NCI-H460 (cell line): ENCODE results near the gene ARHGAP26. TPM values are rescaled to one million over a fixed set of nuclear protein-coding genes. Genes with fewer than 3 reads are reported as not detected.

Experiments used
- DNase-seq: peaks from one replicate; pipeline ENCODE4 v3.0.0-alpha.2; 2016; ENCODE audit warnings: low read depth; ENCODE audit errors: extremely low read depth
- total RNA-seq: library from RNA; depleted of rRNA; stranded (reverse); fragments of >200 nt; shearing (Covaris generic); gene quantifications from 2 replicates; pipeline ENCODE4 v1.2.3, GENCODE V29; 2014

The ARHGAP26 gene
- total RNA-seq, 1 experiment from 2014 or later = 3.9 TPM

DNA sequence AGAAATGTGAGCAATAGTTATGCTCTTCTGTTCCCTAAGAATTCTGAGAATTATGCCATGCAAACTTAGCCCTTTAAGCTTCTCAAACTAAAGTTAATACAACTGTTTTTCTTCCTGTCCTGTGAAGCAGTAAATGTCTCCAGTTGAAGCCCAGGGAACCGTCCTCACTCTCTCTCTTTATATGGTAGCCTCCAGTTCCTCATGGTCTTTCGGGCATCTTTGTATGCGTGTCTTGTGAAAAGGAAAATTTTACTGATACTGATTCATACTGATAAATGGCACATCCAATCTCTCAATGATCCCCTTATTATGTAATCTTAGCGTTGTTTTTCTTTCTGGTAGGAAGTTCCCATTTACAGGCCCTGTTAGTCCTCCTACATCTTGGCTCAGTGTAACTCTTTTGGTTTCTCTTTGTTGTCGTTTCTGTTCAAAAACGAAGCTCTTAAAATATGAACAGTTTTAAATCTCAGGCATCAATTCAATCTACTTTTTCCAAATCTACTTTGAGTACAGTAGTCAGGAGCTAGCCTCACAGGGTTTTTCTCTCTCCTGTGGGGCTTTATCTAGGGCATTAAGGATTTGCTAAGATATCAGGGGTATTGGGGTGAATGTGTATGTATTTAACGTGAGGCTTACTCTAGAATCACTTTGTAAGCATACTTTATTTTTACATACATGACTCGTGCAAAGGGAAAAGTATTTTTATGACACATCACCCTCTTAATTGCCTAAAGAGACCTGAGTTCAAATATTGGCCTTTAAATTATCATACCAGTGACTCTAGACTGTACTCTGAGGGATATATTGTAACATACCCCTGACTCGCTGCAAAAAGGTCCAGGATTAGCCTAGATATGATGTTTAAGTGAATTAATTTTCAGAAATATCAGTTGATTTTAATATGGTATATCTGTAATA is 375.3 kb downstream of the ARHGAP26 start:
- DNase-seq = no peak

DNA sequence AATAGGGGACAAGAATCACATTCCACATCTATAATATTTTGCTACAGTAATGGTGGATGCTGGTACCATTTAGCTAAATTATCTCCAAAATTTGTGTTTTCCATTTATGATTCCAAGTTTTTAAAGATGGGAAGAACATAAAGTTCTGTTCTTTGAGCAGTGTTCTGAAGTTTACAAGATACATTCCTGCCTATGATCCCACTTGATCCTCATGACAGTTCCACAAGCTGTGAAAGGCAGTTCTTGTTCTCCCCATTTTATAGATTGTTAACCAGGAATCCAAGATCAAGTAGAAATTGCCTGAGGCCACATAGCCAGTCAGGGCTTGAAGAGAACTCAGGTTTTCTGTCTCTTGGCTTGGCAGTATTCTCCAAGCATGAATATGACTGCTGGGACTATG is 376.0 kb downstream of the ARHGAP26 start:
- no peak for DNase-seq

- no peak for DNase-seq
Measured at GRCh38 chr5:143147383-143147782, 377.2 kb downstream of the ARHGAP26 start.

DNA sequence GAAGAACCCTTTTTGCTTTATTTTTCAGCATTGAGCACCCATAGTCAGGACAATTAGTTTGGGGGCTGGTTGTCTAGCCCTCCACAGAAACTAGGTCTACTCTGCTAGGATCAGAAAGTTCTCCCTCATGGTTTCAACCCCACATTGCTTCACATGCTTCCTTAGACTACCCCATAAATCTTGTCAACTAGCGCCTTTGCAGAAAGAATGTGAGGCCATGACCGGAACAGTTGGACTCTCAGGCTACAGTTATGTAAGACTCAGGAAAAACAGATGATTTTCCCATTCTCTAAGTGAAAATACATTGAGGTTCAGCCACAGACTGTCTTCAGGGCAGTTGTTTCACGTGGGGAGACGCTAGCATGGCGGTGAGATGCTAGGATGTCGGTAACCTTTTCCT is 377.7 kb downstream of the ARHGAP26 start:
- no peak for DNase-seq

GRCh38 chr5:143148771-143149170 is 378.6 kb downstream of the ARHGAP26 start:
- no peak for DNase-seq

DNA sequence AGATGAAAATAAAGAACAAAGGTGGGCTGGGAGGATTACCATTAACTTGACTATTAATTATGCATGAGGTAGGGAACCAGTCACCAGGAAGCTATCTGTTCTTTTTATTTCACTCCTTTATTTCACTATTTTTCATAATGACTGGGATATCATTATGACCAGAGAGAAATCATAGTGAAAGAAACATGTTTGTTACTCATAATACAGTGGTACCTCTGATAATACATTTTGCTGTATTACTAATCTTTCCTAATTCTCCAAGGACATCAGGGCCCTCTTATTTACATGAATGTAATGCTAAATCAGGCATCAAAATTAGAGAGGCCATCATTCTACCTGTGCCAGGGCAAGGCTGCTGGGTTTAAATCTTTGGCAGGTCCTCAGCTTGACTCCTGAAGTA is 379.6 kb downstream of the ARHGAP26 start:
- no peak for DNase-seq

GRCh38 chr5:143151056-143151700 is 381.0 kb downstream of the ARHGAP26 start:
- DNase-seq = no peak

DNA sequence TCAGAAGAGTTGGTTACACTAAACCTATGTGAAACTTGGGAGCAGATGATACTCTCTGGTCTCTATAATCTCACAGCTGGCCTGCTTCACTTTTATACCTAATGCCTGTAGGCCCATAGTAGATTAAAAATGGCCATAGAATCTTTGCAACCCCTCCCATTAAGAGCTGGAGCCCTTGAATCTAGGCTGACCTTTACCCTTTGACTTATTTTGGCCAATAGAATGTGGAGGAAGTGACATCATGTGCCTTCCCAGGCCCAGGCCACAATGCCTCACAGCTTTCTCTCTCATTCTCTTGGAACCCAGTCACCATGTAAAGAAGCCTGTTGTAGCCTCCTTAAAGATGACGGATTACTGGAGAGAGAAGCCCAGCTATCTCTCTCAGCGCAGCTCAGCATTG is 382.3 kb downstream of the ARHGAP26 start:
- no peak for DNase-seq

- no peak for DNase-seq
Measured at GRCh38 chr5:143153332-143154119, 383.3 kb downstream of the ARHGAP26 start.

- no peak for DNase-seq
Measured at GRCh38 chr5:143154510-143155370, 384.6 kb downstream of the ARHGAP26 start.

DNA sequence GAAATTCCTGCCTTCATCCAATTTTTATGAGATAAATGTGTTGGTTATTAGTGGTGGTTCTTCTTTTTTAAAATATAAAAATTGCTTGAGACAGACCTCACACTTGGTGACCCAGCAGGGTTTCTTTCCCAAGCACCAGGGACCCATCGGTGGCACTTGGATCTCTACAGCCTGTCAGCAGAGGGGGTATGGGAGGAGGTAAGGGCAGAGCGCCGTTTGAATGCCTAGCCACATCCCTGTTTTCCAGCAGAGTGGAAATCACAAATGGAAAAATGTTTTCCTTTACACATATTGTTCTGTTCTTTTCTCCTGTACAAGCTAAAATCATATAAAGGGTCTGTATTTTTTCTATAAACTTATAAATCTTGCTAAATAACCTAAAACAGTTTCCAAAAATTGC is 385.3 kb downstream of the ARHGAP26 start:
- no peak for DNase-seq

DNA sequence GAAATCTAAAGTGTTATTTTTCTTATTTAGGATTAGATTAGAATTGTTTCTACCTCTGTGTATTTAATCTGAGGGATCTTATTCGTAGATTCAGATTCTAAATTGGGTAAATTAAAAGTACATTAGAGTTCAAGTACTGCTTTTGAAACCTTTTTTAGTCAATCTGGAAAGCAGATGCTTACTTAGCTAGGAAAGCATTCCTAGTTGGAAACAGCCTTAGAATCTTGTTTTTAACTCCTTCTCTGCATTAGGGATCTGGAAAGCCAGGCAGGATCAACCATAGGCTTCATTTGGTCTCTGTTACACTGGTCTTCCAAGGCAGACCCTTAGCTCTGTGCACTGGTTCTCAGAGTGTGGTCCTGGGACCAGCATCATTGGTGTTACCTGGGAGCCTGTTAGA is 385.9 kb downstream of the ARHGAP26 start:
- DNase-seq = no peak

DNA sequence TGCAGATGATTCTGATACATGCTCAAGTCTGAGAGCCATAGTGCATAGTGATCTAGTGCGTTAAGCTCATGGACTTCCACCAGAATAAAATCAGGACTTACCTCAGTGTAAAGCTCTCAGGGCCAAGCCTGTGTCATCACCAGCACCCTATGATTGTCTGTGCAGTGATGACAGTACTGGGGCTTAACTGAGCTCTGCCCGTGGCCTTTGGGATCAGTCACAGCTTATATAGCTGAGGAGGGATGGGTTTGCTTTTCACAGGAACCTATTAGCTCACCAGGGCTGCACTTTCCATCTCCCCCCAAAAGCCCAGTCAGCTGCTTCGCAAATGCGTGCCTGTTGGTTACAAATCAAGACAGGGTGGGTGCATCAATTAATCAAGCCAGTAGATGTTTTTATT is 386.4 kb downstream of the ARHGAP26 start:
- no peak for DNase-seq

DNA sequence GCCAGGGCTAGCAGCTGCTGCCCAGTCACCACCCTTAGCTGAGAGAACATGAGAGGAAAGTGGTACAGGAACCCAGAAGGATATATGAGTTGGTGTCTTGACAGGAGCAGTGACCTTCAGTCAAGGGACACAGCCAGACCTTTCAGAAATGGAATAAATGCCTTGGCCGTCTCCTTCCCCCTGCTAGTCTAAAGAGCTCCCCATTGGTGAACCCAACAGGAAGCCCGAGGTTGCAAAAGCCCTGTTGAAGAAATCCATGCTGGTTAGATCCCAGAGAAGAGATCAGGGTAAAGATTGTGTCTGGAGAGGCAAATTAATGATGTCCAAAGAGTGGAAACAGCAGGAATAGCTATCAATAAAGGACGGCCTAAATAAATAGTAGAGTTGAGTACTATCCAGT is 388.9 kb downstream of the ARHGAP26 start:
- DNase-seq = no peak

- peak; percentile 40 for DNase-seq
Measured at GRCh38 chr5:143161885-143162540, 391.8 kb downstream of the ARHGAP26 start.

DNA sequence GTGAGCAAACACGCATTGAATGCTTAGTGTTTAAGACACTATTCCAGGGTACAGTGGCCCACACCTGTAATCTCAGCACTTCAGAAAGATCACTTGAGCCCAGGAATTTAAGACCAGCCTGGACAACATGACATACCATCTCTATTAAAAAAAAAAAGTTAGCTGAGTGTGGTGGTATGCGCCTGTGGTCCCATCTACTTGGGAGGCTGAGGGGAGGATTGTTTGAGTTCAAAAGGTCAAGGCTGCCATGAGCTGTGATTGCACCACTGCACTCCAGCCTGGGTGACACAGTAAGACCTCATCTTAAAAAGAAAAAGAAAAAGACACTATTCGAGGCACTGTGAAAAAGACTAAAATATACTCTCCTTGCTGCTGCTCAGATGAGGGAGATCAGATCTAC is 392.6 kb downstream of the ARHGAP26 start:
- DNase-seq = no peak

DNA sequence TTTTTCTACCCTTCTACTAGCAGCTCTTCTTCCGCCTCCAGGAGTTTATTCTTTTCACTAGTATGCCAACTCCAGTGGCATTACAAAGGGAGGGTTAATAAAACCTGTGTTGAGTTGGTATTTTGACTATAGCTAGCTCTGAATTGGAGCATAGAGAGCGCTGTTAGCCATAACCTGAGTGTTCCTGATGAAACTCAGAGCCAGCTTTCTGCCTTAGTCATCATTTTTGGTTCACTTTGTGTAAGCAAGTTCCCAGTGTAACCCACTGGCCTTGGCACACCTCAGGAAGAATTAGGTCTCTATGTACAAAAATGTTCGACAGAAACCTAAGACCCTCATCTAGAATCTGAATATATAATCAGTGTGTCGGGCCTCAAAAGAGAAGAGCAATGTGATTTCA is 394.4 kb downstream of the ARHGAP26 start:
- DNase-seq = no peak

GRCh38 chr5:143165049-143165880 is 395.1 kb downstream of the ARHGAP26 start:
- no peak for DNase-seq

GRCh38 chr5:143166090-143166489 is 395.9 kb downstream of the ARHGAP26 start:
- no peak for DNase-seq
